H1 (cell line): Measurements from ENCODE around the gene UIMC1.
"Not testable (repeated sequence)": the region's sequence is repeated elsewhere in the genome, so short reads cannot be mapped to it uniquely, and the experiment has no call there.

Source experiments
- ATF2 ChIP-seq: IDR thresholded peaks from 2 replicates; pipeline ENCODE4 v1.6.1; 2012; ENCODE audit warnings: low read length, inconsistent platforms
- CBX5 ChIP-seq: fragments of 300-800, 300-1000 bp; sonication (generic); IDR thresholded peaks from 2 replicates; pipeline ENCODE4 v1.7.1; 2016; ENCODE audit warnings: antibody characterized with exemption, low read length, low read depth
- CTCF ChIP-seq, 3 experiments: IDR thresholded peaks; 1 replicate in 2 of 3; 2 replicates in 1 of 3; pipeline versions ENCODE4 v1.5.1 to v1.6.1; 2011; ENCODE audit warnings: low read length in 3 of 3, mild to moderate bottlenecking in 3 of 3, inconsistent platforms in 2 of 3, low read depth in 1 of 3, moderate library complexity in 1 of 3; ENCODE audit not compliant: insufficient read depth in 1 of 3; ENCODE audit errors: control extremely low read depth in 1 of 3
- EP300 ChIP-seq, 2 experiments: IDR thresholded peaks; 1 replicate in 1 of 2; 2 replicates in 1 of 2; pipeline ENCODE4 v1.6.1; 2011 to 2012; ENCODE audit warnings: low read depth in 2 of 2, low read length in 2 of 2, mild to moderate bottlenecking in 2 of 2, borderline replicate concordance in 1 of 2, inconsistent platforms in 1 of 2, moderate library complexity in 1 of 2
- EZH2 ChIP-seq: fragments of 200-600 bp; sonication (generic); IDR thresholded peaks from 2 replicates; pipeline ENCODE4 v1.7.1; 2012; ENCODE audit warnings: low read depth, mild to moderate bottlenecking, moderate library complexity, low read length, inconsistent platforms; ENCODE audit not compliant: severe bottlenecking
- HDAC6 ChIP-seq: IDR thresholded peaks from one replicate; pipeline ENCODE4 v1.7.1; 2012; ENCODE audit warnings: low read depth, mild to moderate bottlenecking, inconsistent platforms, low read length, moderate library complexity
- POLR2AphosphoS5 ChIP-seq: IDR thresholded peaks from 2 replicates; pipeline ENCODE4 v1.6.1; 2011; ENCODE audit warnings: low read depth, low read length
- SP2 ChIP-seq: IDR thresholded peaks from 2 replicates; pipeline ENCODE4 v1.6.1; 2012; ENCODE audit warnings: mild to moderate bottlenecking, low read length, inconsistent platforms
- TEAD4 ChIP-seq: IDR thresholded peaks from 2 replicates; pipeline ENCODE4 v1.6.1; 2012; ENCODE audit warnings: low read depth, low read length, inconsistent platforms, mixed read lengths
- YY1 ChIP-seq: IDR thresholded peaks from 2 replicates; pipeline ENCODE4 v1.6.1; 2011; ENCODE audit warnings: low read depth, mild to moderate bottlenecking, low read length
- ZNF274 ChIP-seq: IDR thresholded peaks from 2 replicates; pipeline ENCODE4 v1.7.0; 2012; ENCODE audit warnings: low read length, borderline replicate concordance; ENCODE audit errors: extremely low read depth

GRCh38 chr5:176984176-176984575 is 22.4 kb downstream of the UIMC1 start:
- not testable (repeated sequence) for TF ChIP-seq SP2; CTCF (IDR thresholded peaks at IDR 0.05; ENCODE audit: control extremely low read depth in 1 of 3, insufficient read depth in 1 of 3, low read depth in 1 of 3, low read length in 3 of 3); ATF2; HDAC6; POLR2AphosphoS5; ZNF274; EP300 (IDR thresholded peaks at IDR 0.05; ENCODE audit: borderline replicate concordance in 1 of 2, low read depth in 2 of 2, low read length in 2 of 2); CBX5; TEAD4; YY1; EZH2
